Measurements from ENCODE around the gene USP14. TPM values are rescaled to one million over a fixed set of nuclear protein-coding genes. Genes with fewer than 3 reads are reported as not detected.

USP14 gene
- total RNA-seq, 4 donors from 2014 or later, result 33.3 to 34.7 (median 34.1) TPM

DNA sequence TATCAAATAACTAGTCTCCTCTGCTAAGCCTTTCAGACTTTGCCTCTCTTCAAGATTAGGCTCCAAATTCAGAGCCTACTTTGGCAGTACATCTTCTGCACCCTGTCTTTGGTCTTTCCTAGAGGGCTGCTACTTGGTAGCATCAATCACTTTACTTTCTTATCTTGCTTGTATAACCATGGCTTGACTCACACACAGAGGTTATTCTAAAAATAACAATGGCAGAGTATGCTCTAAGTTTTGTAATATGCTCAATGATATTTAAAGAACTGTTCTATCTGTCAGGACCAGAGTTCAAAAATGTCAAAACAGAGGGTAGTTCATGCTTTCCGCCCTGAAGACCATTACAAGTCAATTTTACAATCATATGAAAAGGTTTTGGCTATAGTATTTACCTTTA lies 81.8 kb downstream of the USP14 start:
- H3K9me3 ChIP-seq, result no peaks in the 10 kb centered on the region
- H3K36me3 ChIP-seq, result peaks cover 0 to 54% (median 0%) of the 10 kb centered on the region in 3 donors
- H3K27ac ChIP-seq, result no peak overlapping the region
- H3K27me3 ChIP-seq, result no peaks in the 10 kb centered on the region
- H3K4me3 ChIP-seq, result no peak overlapping the region
- H3K4me1 ChIP-seq, result no peaks in the 10 kb centered on the region
- 93 to 94% methylated on average over 1 of the region's 1 CpG for WGBS, 2 donors
- TF ChIP-seq, protein P1, sequence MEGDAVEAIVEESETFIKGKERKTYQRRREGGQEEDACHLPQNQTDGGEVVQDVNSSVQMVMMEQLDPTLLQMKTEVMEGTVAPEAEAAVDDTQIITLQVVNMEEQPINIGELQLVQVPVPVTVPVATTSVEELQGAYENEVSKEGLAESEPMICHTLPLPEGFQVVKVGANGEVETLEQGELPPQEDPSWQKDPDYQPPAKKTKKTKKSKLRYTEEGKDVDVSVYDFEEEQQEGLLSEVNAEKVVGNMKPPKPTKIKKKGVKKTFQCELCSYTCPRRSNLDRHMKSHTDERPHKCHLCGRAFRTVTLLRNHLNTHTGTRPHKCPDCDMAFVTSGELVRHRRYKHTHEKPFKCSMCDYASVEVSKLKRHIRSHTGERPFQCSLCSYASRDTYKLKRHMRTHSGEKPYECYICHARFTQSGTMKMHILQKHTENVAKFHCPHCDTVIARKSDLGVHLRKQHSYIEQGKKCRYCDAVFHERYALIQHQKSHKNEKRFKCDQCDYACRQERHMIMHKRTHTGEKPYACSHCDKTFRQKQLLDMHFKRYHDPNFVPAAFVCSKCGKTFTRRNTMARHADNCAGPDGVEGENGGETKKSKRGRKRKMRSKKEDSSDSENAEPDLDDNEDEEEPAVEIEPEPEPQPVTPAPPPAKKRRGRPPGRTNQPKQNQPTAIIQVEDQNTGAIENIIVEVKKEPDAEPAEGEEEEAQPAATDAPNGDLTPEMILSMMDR (IDR thresholded peaks at IDR 0.05), result no peak
- TF ChIP-seq EP300 (IDR thresholded peaks at IDR 0.05) (no peak), POLR2A (IDR thresholded peaks at IDR 0.05) (no peak)
- DNase-seq (ENCODE audit: low spot score in 2 of 2), result no peak

DNA sequence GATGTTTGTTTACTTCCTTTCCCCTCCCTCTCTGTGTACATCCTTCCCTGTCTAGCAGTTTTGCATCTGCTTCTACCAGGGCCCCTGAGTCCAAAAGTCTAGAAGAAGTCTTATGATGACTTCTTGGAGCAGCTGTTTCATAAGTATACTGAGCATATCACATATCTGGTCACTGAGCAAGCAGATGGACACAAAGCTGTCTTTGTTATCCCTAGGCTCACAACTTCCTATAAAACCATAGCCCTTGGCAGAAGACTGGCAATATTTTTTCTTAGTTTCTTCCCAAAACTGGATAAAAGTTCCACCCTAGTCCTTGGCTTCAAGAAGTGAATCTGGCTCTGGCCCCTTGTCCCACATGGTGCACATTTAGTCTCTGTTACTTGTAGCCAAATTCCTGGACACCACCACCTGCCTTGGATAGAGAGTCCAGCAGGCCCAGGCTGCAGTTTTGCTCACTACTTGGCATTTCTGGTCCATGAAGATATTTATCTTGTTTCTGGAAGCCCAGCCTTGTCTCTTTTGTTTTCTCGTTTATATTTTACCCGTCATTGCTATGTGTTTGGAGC lies 87.0 kb downstream of the USP14 start:
- Histone ChIP-seq H3K36me3 (peaks cover 0 to 100% (median 0%) of the 10 kb centered on the region in 3 donors), H3K4me3 (no peak overlapping the region), H3K9me3 (no peaks in the 10 kb centered on the region), H3K27ac (peak overlapping the region in 1 of 4 donors; percentile 0), H3K4me1 (no peaks in the 10 kb centered on the region), H3K27me3 (no peaks in the 10 kb centered on the region)
- DNase-seq (ENCODE audit: low spot score in 2 of 2), result no peak
- TF ChIP-seq POLR2A (IDR thresholded peaks at IDR 0.05) (no peak), EP300 (IDR thresholded peaks at IDR 0.05) (no peak)
- TF ChIP-seq, protein P1 (IDR thresholded peaks at IDR 0.05), result no peak
- 53 to 61% methylated on average over 2 of the region's 2 CpGs for WGBS, 2 donors

DNA sequence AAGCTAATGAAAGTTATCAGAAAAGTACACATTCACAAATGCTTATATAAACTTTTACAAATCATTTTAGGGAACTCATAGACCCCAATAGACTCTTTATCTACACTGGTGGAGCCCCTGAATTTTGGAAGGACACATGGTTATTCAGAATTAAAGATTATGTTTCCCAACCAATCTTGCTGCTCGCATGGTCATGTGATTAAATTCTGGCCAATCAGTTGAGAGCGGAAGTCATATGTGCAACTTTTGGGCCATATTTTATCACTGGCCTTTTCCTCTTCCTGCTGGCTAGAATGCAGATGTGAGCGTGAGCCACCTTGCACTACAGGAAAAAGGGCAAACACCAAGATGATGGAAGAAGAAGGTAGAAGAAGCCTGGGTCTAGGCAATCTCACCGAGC lies 89.7 kb downstream of the USP14 start:
- 83 to 95% methylated on average over 4 of the region's 4 CpGs for WGBS, 2 donors
- TF ChIP-seq, protein P1 (IDR thresholded peaks at IDR 0.05), result no peak
- TF ChIP-seq POLR2A (IDR thresholded peaks at IDR 0.05) (no peak), EP300 (IDR thresholded peaks at IDR 0.05) (no peak)
- no peak overlapping the region for H3K27ac ChIP-seq
- H3K27me3 ChIP-seq, result no peaks in the 10 kb centered on the region
- no peak overlapping the region for H3K4me3 ChIP-seq
- no peak for DNase-seq (ENCODE audit: low spot score in 2 of 2)
- H3K36me3 ChIP-seq, result peaks cover 0 to 100% (median 12%) of the 10 kb centered on the region in 3 donors
- no peaks in the 10 kb centered on the region for H3K9me3 ChIP-seq
- H3K4me1 ChIP-seq, result no peaks in the 10 kb centered on the region

DNA sequence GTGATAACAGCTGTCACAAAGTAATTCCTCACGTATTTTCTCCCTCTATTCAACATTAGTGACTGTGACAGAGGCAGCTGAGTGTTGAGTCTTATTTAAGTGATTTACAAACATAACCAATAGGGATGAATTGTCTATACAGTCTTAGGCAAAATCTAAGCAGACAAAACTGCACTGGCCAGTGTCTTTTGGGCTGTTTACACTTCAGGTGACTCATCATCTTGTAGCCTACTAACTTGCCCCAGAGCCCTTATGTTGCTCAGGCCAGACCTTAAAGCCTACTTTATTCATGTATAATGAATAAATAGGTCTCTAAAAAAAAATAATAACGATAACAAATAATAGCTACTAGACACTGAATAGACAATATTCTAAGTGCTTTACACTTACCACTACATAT lies 92.3 kb downstream of the USP14 start:
- 95 to 98% methylated on average over 2 of the region's 2 CpGs for WGBS, 2 donors
- no peak overlapping the region for H3K4me3 ChIP-seq
- peaks cover 0 to 100% (median 12%) of the 10 kb centered on the region in 3 donors for H3K36me3 ChIP-seq
- TF ChIP-seq EP300 (IDR thresholded peaks at IDR 0.05), result no peak
- no peak for TF ChIP-seq POLR2A (IDR thresholded peaks at IDR 0.05)
- TF ChIP-seq, protein P1 (IDR thresholded peaks at IDR 0.05), result no peak
- no peak overlapping the region for H3K27ac ChIP-seq
- no peaks in the 10 kb centered on the region for H3K4me1 ChIP-seq
- H3K9me3 ChIP-seq, result no peaks in the 10 kb centered on the region
- DNase-seq (ENCODE audit: low spot score in 2 of 2), result no peak
- H3K27me3 ChIP-seq, result no peaks in the 10 kb centered on the region

DNA sequence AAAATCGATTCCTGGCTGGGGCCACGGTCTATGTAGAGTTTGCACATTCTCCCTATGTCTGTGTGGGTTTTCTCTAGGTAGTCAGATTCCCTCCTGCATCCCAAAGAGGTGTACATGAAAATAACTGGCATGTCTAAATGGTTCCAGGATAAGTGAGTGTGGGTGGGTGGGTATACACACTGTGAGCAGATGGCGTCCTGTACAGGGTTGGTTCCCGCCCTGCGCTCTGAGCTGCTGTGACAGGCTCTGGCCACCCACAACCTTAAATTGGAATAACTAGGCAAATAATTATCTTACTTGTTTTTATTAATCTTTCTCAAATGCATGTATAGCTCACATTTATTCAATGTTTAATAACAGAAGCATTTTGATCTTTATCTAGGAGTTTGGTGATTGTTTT lies 93.2 kb downstream of the USP14 start:
- Histone ChIP-seq H3K4me1 (no peaks in the 10 kb centered on the region), H3K9me3 (no peaks in the 10 kb centered on the region), H3K27ac (no peak overlapping the region), H3K4me3 (no peak overlapping the region), H3K36me3 (peaks cover 0 to 100% (median 15%) of the 10 kb centered on the region in 3 donors), H3K27me3 (no peaks in the 10 kb centered on the region)
- DNase-seq (ENCODE audit: low spot score in 2 of 2), result no peak
- TF ChIP-seq POLR2A (IDR thresholded peaks at IDR 0.05) (no peak), EP300 (IDR thresholded peaks at IDR 0.05) (no peak)
- TF ChIP-seq, protein P1 (IDR thresholded peaks at IDR 0.05), result no peak
- 95 to 99% methylated on average over 5 of the region's 5 CpGs for WGBS, 2 donors

All from tibial nerve (tissue), 4 donors.